Right renal pelvis (tissue), 4 donors: ENCODE data around the gene GALNT9. TPM values are rescaled to one million over a fixed set of nuclear protein-coding genes. Genes with fewer than 3 reads are reported as not detected.

Experiments
- DNase-seq, 4 donors: peaks; one replicate each; pipeline ENCODE4 v3.0.0-alpha.2; 2013; ENCODE audit warnings: low read depth in 4 of 4, low spot score in 3 of 4, missing footprints in 1 of 4
- polyA plus RNA-seq, 4 donors: library from polyadenylated mRNA; unstranded; fragments of 120-200 nt; gene quantifications; one replicate each; pipeline ENCODE4 v1.2.1, GENCODE V29; 2013; ENCODE audit not compliant: insufficient read length in 4 of 4

GALNT9 gene
- polyA plus RNA-seq, 4 donors: 7.7 to 8.8 (median 8.4) TPM

DNA sequence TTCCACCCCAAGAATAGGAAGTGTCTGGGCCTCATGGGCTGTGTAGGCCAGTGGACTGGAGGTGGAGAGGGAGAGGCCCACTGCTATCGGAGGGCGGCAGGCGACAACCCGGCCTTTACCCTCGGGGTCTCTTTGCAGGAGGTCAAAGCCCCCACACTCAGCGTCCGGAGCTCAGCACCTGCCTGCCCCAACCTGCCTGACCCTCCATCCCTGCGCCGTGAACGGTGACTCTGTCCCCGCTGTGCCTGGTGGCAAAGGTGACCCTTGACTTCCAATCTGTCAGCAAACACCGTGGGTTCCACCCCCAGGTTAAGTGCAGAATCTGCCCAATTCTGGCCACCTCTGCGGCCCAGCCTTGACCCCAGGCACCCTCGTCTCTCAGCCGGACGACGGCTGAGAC lies 15.7 kb upstream of the GALNT9 start:
- DNase-seq: no peak

DNA sequence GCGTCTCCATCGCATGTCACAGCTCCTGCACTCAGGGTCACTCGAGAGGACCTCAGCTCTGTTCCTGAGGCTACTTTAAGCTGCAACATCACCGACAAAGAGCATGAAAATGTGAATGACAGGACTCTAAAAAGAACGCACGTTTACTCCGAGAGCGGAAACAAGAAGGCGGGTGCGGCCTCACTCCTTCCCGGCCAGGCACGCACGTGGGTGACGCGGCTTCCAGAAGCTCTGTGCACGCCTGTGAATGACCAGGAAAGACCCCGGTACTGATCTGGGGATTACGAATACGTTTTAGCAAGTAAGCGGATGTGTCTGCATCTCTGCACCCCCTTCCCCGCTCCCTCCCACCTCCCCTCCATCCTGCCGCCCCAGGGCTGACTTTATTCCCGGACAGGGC lies 15.2 kb upstream of the GALNT9 start:
- DNase-seq: no peak

DNA sequence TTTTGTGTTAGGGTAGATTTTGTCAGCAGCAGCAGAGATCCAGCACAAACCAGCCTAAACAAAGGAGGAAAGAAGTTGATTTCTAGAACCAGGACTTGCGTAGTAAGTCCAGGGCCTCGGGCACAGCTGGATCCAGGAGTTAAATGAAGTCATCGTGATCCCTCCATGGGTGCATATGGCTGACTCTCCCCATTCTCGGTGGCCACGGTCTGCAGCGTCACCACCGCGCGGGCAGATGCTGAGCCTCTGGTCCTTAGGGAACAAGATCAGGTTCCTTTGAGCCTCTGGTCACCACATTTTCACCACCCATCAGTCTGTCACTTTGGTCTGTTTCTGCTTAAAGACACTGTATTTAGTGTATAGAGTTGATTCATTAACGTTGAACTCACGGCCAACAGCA lies 14.8 kb upstream of the GALNT9 start:
- DNase-seq: no peak

DNA sequence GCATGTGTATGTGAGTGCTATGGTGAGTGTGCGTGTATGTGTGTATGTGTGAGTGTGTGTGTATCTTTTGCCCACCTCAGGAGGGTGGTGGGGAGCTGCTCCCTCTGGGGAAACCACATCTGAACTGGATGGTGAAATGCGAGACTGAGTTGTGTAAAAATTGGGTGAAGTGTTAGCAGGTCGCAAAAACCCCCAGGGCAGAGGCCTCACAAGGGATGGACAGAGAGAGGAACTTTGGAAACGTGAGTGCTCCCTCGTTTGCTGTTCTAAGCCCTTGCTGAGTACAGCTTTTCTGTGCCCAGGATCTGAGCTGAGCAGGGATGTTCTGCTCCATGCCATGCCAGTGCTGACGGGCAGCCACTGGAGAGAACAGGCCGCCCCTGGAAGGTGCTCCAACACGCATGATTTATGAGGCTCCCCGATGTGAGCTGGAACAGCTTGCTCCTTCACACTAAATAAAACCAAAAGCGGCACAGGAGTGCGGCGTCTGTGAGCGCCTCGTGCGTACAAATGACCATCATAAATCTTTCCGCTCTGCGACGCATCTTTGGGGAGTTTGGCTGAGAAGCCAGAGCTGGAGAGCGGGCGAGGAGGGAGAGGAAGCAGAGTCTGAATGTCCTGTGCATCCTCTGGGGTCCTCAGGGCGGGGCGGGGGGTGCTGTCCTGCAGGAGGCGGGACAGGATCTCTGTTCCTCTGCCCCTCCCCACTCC lies 14.1 kb upstream of the GALNT9 start:
- no peak for DNase-seq

DNA sequence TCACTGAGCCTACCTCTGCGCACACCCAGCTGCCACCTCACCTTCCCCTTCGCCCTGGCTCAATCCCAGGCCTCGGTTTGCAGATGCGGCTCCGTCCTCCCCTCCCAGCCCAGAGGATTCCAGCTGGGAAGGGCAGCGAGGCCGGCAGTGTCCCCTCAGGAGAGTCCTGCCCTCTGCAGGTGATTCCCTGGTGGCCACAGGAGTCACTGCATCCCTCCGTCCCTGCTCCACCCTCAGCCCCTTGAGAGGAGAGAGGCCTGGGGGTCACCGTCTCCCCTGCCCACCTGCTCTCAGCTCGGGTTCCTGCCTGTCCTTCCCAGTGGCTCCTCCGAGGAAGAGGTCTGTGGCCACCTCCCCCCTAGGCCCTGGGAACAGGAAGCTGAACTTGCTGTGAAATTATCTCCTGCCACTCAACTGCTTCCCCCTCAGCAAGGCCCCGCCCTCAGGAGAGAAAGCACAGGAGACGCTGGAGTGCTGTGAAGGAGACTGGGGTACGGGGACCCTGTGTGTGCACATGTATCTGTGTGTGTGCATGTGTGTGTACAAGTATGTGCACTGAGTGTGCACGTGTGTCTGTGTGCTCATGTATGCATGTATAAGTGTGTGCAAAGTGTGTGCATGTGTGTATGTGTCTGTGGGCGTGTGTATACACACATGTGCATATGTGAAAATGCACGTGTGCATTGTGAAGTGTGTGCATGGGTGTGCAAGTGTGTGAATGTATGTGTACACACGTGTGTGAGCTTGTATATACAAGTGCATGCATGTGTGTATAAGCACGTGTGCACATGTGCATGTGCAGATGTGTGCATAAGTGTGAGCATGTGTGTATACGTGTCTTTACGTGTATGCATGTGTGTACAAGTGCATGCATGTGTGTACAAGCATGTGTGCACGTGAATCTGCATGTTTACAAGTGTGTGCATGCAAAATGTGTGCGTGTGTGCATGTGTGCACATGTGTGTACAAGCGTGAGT lies 13.2 kb upstream of the GALNT9 start:
- DNase-seq: no peak

DNA sequence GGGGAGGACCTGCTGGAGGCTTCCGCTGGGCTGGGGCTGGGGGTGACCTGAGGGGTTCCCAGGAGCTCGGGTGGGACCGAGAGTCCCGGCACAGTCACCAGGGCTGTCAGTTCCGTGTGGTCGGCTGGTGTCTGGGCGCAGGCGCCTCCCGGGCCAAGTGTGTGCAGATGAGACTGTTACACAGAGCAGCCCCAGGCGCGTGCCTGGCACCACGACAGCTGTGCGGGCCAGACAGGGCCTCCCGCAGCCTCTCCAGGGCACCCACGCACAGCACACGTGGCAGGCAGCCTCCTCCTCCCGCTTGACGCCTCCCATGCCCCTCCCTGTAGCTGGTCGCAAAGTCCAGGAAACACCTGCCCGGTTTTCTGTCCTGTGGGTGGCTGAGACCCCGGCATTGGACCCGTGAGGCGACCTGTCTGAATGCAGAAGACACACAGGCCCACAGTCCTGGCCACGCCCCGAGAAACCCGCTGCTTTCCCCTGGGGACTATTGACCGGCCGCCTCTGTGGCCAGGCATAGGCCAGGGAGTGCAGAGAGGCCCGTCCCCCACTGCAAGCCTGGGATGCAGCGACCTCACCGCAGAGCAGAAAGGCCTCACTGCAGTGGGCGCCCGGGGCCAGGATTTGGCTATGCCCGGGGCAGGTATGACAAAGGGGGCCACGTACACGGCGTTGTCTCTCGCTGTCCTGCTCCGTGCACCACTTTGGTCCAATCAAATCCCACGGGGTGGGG lies 12.1 kb upstream of the GALNT9 start:
- DNase-seq: no peak

DNA sequence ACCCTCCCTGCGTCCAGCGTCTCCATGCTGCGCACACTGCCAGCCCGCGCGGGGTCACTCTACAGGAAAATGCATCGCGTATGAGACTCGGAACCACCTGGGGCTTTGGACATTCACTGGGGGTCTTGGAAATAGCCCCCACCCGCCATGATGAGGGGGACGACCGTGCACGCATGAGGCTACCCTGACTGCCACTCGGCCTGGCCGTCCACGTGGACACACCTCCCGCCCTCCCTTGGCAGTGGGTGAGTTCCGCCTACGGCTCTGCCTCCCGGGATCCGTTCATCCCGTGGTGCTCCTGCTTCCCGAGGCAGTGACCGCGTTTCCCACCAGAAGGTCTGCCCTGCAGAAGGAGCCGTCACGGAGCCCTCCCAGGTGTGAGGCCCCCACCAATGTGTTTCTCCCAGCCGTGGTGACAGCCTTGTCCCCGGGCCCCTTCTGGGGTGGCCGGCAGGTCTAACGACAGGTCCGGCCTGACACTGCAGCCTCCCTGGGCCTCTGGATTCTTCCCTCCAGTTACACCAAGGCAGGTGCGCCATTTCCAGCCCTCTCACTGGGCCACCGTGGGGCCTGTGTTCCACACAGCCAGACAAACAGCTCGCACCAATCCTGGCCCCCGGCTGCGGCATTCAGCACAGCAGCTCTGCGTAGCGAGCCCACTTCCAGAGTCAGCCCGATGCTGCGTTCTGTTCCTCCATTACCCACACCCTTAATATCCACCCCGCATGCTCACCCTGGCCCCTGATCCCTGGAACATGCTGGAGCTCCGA lies 11.1 kb upstream of the GALNT9 start:
- no peak for DNase-seq

DNA sequence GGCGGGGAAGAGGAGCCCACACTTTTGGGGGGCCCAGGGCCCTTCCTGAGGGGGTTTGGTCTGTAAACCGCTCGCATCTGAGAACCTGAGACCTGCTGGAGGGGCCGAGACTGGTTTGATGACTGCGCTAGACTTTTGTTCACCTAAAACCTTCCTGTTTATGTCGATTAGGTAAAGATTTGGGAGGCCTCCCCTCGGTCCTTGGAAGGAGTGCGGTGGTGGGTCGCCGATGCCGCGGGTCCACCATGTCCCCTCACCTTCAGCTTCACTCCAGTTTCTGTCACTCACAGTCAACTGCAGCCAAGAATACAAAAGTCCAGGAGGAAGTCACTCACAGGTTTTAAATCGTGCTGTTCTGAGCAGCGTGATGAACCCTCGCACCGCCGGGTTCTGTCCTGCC lies 10.5 kb upstream of the GALNT9 start:
- no peak for DNase-seq

DNA sequence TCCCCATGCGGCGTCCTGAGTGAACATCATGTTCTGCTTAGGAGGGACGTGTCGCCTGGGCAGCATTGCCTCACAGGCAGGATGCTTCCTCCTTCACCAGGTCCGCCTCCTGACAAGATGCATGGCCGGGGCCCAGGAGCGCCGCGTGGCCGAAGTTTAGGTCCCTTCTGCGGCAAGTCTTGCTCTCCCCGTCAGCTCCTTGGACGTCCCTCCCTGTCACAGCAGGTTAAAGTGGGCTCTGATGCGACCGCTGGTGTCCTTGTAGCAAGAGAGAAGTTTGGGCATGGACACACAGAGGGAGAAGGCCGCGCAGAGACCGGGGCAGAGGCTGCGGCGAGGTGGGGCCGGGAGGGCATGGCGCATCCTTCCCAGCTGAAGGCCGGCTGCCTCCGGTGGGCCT lies 9.4 kb upstream of the GALNT9 start:
- no peak for DNase-seq

DNA sequence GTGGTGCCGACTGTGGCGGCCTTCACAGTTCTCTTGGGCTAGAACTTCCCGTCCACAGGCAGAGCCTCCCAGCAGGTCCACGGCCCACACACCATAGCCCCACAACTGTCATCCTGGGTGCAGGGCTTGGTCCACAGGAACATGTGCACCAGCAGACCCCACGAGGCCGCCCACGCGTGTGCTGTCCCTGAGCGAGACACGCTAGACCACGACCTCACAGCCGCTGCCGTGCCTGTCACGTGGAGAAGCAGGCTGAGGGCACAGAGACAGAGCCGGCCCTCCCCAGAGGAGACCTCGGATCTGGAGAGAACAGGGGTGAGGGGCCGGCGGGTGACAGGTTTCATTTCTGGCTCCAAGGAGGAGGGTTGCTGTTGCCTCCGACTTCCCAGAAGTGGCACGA lies 8.9 kb upstream of the GALNT9 start:
- DNase-seq: no peak

DNA sequence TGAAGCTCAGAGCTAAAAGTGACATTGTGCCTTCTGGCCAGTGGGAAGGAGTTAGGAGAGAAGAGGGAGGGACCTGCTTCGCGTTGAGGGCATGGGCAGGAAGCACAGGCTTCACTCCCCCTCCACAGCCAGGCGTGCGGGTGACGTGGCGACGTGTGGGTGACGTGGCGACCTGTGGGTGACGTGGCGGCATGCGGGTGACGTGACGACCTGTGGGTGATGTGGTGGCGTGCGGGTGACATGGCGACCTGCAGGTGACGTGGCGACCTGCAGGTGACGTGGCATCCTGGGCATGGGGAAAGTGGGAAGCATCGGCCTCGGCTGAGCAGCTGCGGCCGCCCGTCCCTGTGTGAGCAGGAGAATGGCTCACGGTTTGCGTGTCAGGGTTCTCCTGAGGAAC lies 8.2 kb upstream of the GALNT9 start:
- no peak for DNase-seq

DNA sequence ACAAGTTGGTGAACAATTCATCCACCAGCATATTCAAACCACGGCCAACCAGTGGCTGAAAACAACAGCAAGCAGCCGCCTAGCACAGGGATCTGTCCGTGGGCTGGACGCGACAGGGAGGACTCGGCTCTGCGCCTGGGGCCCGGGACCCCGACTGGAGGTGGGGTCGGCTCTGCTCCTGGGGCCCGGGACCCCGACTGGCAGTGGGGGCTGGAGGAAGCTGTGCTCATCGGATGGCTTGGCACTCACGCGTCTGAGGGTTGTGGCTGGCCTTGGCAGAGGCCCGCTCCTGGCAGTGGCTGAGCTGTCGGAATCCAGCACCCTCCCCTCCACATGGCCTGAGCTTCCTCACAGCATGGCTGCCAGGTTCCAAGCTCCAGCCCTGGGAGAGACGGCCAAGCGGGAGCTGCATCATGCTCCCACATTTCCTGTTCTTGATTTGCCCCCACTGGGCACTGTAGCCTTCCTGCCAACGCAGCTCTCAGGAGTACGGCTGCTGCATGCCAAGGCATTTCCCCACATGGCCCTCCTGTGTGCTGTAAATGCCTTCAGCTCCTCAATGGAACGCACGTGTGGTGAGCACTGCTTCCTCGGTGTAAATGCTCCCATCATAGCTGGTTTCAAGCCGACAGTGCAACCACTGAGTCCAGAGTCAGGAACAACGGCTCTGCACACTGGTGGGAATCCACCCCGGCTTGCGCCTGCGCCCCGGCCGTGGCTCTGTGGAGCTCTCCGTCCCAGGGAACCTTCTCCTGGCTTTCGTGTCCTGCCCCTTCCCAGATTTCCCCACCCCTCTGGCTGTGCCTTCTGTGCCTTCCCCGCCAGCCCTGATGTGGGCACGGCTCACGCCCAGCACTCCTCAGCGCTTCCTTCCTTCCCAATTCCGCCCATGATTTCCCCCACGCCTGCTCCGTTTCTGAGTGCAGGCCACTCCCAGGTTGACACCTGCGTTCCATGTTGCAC lies 7.3 kb upstream of the GALNT9 start:
- DNase-seq: no peak

DNA sequence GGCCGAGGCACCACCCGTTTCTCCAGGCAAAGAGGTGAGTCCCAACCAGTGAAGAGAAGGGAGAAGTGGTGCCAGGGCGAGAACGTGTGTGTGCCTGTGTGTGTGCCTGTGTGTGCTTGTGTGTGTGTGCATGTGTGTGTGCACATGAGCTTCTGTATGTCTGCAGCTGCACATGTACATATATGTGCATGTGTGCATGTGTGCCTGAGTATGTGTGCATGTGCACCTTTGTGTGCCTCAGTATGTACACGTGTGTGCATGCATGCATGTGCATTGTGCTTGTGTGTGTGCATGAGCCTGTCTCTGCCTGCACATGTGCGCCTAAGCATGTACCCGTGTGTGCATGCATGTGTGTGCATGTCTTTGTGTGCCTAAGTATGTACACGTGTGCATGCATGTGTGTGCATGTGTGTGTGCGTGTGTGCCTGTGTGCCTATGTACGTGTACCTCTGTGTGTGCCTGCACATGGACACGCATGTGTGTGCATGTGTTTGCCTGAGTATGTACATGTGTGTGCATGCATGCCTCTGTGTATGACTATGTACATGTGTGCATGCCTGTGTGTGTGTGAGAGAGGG lies 5.9 kb upstream of the GALNT9 start:
- no peak for DNase-seq

DNA sequence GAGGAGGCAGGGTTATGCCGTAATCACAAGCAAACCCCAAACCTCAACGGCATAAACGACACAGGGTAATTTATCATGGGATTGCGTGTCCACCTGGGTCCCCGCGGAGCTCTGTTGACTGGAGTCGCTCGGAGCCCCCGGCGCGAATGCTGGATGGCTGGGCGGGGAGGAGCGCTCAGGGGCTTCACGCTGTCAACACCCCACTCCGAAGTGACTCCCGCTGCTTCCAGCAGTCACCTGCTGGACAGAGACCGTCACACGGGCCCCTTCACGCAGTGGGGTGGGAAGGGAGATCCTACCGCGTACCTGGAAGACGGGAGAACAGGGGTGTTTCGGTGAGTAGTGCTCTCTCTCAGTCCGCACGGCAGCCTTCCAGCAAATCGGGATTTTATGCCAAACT lies 4.4 kb upstream of the GALNT9 start:
- no peak for DNase-seq

DNA sequence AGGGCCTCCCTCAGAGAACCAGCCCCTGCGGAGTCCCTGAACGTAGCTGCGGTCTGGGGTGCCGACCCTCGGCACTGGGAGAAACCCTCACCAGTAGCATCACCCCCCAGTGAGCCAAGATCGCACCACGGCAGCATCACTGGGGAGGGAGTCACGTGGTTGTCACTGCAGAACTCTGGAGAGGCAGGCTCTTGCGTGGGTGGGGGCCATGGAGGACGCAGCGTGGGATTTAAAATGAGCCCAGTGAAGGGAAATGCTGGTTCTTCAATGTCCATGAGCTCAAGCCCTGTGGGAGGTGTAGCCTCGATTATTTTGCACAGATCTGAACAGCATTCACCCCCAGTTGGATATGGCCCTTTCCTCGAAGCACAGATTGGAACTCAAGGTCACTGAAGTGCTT lies 3.9 kb upstream of the GALNT9 start:
- no peak for DNase-seq

DNA sequence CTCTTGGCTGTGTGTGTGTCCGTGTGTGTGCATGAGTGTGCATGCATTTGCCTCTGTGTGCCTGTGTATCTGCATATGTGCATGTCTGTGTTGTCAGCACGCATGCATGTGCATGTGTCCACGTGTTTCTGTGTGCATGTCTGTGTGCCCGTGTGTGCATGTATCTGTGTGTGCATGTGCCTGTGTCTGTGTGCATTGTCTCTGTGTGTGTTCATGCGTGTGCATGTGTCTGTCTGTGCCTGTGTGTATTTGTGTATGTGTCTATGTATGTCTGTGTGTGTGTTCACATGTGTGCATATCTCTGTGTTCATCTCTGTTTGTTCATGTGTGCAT lies 1.1 kb upstream of the GALNT9 start:
- no peak for DNase-seq

DNA sequence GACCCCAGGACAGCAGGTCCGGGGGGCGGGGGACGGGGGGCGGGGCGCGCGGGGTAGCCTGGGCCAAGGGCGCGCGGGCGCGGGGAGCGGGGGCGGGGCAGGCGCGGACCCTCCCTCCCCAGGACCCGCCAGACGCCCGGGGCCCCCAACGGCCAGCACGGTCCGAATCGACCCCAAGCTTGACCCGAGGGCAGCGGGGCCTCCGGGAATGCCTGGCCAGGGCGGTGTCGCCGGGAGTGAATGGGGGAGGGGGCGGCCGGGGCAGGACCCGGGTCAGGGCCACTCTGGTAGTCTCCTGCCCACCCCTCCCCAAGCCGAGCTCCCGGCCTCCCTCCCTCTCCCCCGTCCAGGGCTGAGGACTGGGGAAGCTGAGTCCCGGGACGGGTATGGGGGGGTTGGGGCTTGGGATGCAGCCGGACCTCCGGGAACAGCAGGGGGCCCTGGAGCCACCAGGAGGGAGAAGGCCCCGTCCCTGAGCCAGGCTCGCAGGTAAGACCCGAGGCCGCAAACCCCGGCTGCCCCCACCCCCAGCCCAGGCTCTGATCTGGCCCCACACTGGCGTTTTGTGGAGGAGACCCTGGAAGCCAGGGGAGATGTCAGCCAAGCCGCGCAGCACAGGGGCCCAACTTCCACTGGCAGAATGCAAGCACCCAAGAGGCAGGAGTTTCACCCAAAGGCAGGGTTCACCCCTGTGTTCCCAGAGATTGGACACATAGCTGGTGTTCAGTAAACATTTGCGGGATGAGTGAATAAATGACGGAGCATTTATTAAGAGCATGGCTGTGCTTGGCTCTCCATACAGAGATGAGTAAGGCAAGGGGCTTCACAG lies 545 bp upstream of the GALNT9 start:
- no peak for DNase-seq

DNA sequence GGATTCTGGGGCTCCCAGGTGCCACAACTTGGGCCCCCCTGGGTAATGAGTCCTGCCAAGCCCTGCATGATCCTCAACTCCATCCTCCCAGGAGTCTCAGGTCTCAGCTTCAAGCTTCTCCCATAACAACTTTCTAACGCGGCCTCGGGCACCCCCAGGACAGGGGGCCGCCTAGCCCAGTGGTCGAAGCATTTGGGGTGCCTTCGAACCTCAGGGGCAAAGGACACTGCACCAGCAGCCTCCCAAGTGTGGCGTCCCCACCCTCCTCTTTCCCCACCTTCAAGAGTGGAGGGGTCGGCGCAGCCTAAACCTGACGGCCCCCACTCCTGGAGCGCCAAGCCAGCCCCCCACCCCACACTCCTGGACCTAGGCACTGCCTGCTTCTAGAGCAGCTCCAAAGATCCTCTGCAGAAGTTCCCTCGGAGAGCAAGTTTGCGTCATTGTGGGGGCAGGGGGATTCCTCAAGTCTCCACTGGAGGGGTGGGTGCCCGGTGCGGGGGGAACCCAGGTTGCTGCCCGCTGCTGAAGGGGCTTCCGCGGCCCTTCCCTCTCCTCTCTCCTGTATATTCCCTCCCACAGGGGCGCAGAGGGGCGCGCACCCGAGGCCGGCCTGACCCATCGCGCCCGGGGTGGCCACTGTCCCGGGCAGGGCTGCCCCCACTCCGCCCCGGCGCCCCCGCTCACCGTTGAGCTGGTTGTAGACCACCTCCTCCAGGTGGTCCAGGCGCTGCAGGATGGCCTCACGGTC lies 933 bp downstream of the GALNT9 start:
- no peak for DNase-seq
